IPS-18a (cell line): ENCODE measurements around the gene MUC4.
"Not testable (repeated sequence)": the region's sequence is repeated elsewhere in the genome, so short reads cannot be mapped to it uniquely, and the experiment has no call there.

Experiments used
- H3K27ac ChIP-seq: one replicate; pipeline ENCODE4 v1.5.1; 2013; ENCODE audit warnings: low read length
- H3K27me3 ChIP-seq: one replicate; pipeline ENCODE4 v1.6.1; 2013; ENCODE audit warnings: mild to moderate bottlenecking, low read length; ENCODE audit not compliant: control insufficient read depth, insufficient read depth
- H3K36me3 ChIP-seq: one replicate; pipeline ENCODE4 v1.6.1; 2013; ENCODE audit warnings: low read depth, low read length; ENCODE audit not compliant: control insufficient read depth
- H3K4me1 ChIP-seq: one replicate; pipeline ENCODE4 v1.6.1; 2013; ENCODE audit warnings: low read depth, low read length; ENCODE audit not compliant: control insufficient read depth
- H3K4me3 ChIP-seq: one replicate; pipeline ENCODE4 v1.5.1; 2013; ENCODE audit warnings: low read length
- H3K9ac ChIP-seq: one replicate; pipeline ENCODE4 v1.6.1; 2013; ENCODE audit warnings: mild to moderate bottlenecking, low read length, moderate library complexity
- H3K9me3 ChIP-seq: one replicate; pipeline ENCODE4 v1.6.1; 2013; ENCODE audit warnings: low read depth, low read length; ENCODE audit not compliant: control insufficient read depth

MUC4 gene

DNA sequence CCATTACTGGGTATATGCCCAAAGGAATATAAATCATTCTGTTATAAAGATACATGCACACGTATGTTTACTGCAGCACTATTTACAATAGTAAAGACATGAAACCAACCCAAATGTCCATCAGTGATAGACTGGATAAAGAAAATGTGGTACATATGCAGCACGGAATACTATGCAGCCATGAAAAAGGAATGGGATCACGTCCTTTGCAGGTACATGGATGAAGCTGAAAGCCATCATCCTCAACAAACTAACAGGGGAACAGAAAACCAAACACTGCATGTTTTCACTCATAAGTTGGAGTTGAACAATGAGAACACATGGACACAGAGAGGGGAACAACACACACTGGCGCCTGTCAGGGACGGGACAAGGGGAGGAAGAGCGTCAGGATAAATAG is 19.1 kb downstream of the MUC4 start:
- H3K4me1 ChIP-seq, H3K4me3 ChIP-seq, H3K9ac ChIP-seq, H3K27ac ChIP-seq, H3K27me3 ChIP-seq, H3K9me3 ChIP-seq, H3K36me3 ChIP-seq: not testable (repeated sequence)

DNA sequence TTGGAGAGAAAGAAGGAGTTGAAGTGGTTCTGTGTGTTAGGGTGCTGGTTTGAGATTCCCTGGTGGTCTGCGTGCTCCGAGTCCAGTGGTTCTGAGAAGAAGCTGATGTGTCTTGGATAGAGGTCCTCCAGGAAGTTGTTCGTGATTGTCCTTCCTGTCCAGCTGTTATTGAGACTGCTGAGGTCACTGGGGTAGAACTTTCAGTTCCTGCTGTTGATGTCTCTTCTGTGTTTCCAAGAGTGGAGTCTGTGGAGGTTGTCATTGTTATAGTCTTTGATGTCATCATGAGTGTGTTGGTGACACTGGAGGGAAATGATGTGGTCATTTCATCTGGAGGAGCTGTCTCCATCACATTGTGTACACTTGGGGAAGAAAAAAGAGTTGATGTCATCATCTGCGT is 20.8 kb downstream of the MUC4 start:
- no peak overlapping the region for H3K9ac ChIP-seq
- no peak overlapping the region for H3K4me3 ChIP-seq
- no peak overlapping the region for H3K27ac ChIP-seq
- no peaks in the 10 kb centered on the region for H3K4me1 ChIP-seq
- no peaks in the 10 kb centered on the region for H3K9me3 ChIP-seq
- H3K36me3 ChIP-seq: no peaks in the 10 kb centered on the region
- no peaks in the 10 kb centered on the region for H3K27me3 ChIP-seq

DNA sequence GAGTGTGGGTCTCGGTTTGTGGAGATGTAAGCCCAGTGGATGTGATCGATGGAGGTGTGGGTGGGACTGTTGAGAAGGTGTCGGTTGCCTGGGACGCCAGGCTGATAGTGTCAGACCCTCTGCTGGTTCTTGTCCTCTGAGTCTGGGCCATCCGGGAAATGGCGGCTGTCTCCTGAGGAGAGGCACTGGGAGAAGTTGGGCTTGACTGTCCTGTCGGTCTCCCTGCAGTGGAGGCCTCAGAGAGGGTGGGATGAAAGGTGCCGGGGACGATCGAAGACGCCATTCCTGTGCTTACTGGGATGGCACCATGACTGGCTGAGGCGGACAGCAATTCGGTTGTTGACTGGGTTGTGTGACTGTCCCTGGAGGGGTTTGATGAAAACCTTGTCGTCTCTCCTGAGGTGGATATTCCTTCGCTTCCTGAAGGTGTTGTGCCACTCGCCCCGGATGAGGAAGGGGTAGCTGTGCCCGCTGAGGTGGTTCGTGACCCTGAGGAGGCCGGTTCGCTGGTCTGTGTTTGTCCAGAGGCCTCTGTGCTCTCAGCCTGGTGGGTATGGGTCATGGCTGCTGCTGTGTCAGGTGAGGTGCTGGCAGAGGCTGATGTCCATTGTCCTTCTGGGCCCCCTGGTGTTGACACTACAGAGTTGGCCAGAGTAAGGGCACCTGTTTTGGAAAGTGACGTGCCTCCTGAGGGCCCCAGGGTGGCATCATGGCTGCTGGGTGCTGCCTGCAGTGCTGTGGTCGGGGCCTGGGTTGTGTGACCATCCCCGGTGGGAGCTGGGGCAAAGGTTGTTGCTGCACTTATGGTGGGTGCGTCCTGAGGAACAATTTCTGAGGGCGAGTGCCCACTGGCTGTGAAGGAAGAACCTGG is 22.8 kb downstream of the MUC4 start:
- no peak overlapping the region for H3K27ac ChIP-seq
- no peaks in the 10 kb centered on the region for H3K4me1 ChIP-seq
- no peaks in the 10 kb centered on the region for H3K27me3 ChIP-seq
- H3K4me3 ChIP-seq: no peak overlapping the region
- no peaks in the 10 kb centered on the region for H3K9me3 ChIP-seq
- H3K9ac ChIP-seq: no peak overlapping the region
- H3K36me3 ChIP-seq: no peaks in the 10 kb centered on the region

DNA sequence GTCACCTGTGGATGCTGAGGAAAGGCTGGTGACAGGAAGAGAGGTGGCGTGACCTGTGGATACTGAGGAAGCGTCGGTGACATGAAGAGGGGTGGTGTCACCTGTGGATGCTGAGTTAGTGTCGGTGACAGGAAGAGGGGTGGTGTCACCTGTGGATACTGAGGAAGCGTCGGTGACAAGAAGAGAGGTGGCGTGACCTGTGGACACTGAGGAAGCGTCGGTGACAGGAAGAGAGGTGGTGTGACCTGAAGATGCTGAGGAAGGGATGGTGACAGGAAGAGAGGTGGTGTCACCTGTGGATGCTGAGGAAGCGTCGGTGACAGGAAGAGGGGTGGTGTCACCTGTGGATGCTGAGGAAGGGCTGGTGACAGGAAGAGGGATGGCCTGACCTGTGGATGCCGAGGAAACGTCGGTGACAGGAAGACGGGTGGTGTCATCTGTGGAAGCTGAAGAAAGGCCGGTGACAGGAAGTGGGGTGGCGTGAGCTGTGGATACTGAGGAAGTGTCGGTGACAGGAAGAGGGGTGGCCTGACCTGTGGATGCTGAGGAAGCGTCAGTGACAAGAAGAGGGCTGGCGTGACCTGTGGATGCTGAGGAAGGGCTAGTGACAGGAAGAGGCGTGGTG is 25.8 kb downstream of the MUC4 start:
- H3K36me3 ChIP-seq, H3K4me1 ChIP-seq, H3K9me3 ChIP-seq, H3K4me3 ChIP-seq, H3K9ac ChIP-seq, H3K27ac ChIP-seq, H3K27me3 ChIP-seq: not testable (repeated sequence)

DNA sequence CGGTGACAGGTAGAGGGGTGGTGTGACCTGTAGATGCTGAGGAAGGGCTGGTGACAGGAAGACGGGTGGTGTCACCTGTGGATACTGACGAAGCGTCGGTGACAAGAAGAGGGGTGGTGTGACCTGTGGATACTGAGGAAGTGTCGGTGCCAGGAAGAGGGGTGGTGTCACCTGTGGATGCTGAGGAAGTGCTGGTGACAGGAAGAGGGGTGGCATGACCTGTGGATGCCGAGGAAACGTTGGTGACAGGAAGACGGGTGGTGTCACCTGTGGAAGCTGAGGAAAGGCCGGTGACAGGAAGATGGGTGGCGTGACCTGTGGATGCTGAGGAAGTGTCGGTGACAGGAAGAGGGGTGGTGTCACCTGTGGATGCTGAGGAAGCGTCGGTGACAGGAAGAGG is 27.7 kb downstream of the MUC4 start:
- H3K27ac ChIP-seq, H3K9ac ChIP-seq, H3K9me3 ChIP-seq, H3K4me1 ChIP-seq, H3K36me3 ChIP-seq, H3K4me3 ChIP-seq, H3K27me3 ChIP-seq: not testable (repeated sequence)

DNA sequence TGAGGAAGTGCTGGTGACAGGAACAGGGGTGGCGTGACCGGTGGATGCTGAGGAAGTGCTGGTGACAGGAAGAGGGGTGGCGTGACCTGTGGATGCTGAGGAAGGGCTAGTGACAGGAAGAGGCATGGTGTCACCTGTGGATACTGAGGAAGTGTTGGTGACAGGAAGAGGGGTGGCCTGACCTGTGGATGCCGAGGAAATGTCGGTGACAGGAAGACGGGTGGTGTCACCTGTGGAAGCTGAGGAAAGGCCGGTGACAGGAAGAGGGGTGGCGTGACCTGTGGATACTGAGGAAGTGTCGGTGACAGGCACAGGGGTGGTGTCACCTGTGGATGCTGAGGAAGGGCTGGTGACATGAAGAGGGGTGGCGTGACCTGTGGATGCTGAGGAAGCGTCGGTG is 30.5 kb downstream of the MUC4 start:
- not testable (repeated sequence) for H3K27me3 ChIP-seq, H3K27ac ChIP-seq, H3K4me3 ChIP-seq, H3K9ac ChIP-seq, H3K4me1 ChIP-seq, H3K9me3 ChIP-seq, H3K36me3 ChIP-seq

DNA sequence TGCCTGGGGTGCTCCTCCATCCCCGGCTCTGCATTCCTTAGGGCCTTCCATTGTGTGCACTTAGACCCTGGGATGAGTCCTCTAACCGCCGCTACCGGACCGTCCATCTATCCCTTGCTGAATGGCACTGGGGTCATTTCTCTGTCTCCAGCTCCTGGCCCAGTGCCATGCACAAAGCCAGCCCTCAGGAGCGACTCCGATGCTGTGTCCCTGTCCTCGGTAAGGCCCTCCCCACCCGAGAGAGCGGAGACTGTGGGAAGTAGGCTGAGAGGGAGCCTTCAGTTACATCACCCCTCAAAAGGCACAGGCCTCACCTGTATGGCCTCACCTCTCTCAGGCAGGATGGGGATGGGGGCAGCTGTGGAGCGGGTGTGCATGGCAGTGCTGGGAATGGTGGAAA is 33.8 kb downstream of the MUC4 start:
- Histone ChIP-seq H3K4me1 (no peaks in the 10 kb centered on the region), H3K4me3 (no peak overlapping the region)

DNA sequence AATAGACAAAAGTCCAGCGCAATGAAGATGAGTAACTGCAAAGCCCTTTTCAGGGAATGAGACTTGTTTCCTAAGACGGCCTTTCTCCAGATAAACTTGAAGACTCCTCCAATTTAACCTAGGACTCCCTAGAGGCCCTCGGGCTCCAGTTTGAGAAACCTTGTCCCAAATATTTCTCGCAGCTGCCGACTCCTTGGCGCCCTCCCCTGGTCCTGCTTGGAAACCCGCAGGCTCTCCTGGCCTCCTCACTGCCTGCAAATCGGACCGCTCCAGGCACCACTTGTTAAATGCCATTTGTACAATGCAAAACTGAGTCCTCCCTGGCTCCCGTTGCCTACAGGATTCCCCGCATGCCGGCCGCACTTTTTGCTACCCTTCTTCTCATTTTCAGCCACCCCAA is 36.8 kb downstream of the MUC4 start:
- H3K9ac ChIP-seq: no peak overlapping the region
- H3K4me1 ChIP-seq: no peaks in the 10 kb centered on the region
- no peak overlapping the region for H3K4me3 ChIP-seq
- H3K27me3 ChIP-seq: no peaks in the 10 kb centered on the region
- no peaks in the 10 kb centered on the region for H3K9me3 ChIP-seq
- no peak overlapping the region for H3K27ac ChIP-seq
- no peaks in the 10 kb centered on the region for H3K36me3 ChIP-seq

More for the DNA sequence above, 33.8 kb downstream of the MUC4 start:
- no peaks in the 10 kb centered on the region for H3K27me3 ChIP-seq
- no peaks in the 10 kb centered on the region for H3K36me3 ChIP-seq
- no peaks in the 10 kb centered on the region for H3K9me3 ChIP-seq
- H3K27ac ChIP-seq: no peak overlapping the region
- H3K9ac ChIP-seq: no peak overlapping the region

DNA sequence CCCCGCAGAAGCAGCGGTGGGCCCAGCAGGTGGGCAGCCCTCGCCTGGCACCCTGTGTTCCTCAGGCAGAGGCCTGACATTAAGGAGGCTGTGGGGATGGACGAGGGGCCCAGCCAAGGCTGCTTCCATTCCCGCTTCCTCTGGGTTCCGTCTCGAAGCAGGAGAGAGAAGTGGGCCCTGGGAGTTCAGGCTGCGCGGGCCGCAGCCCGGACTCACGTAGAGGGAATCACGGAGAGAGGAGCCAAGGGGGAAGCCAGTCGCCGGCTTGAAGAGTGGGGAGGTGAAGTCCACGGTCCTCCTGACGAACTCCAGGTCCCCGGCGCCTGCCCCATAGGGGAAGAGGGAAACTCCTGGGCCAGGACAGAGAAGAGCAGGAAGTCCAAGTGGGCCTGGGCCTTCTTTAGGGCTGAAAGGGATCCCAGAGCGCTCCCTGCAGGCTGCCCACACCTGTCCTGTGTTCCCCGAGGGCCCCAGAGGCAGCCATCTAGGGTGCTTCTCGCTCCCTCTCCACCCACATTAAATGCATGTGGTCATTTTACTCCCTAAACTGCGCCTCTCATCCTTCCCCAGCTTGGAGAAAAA is 37.7 kb downstream of the MUC4 start:
- no peak overlapping the region for H3K9ac ChIP-seq
- H3K4me1 ChIP-seq: no peaks in the 10 kb centered on the region
- H3K4me3 ChIP-seq: no peak overlapping the region
- no peaks in the 10 kb centered on the region for H3K36me3 ChIP-seq
- no peaks in the 10 kb centered on the region for H3K27me3 ChIP-seq
- no peak overlapping the region for H3K27ac ChIP-seq
- no peaks in the 10 kb centered on the region for H3K9me3 ChIP-seq

DNA sequence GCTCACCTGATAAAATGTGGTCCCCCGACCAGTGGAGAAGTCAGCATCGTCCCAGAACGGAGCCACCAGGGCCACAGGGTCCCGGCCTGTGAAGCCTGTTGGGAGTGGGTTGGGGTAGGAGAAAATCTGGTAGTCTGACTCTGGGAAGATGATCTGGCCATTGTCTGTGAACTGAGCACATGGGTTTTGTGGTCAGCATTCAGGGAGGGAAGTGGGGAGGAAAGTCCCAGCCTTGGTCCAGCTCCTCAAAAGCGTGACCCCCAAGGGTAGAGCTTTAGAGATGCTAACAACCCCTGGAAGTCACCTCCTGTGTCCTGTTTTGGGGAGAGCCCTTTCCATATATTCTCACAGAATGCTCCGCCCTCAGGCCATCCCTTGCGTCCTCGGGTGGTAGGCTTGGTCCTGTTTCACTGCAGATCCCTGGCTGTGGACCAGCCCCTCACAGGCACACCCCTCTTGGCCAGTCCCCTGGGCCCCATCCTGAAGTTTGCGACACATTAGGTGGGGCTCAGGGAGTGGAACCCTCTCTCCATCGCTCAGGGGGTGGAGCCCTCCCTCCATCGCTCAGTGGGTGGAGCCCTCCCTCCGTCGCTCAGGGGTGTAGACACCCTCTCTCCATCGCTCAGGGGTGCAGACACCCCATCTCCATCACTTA is 40.0 kb downstream of the MUC4 start:
- H3K27ac ChIP-seq: no peak overlapping the region
- H3K9me3 ChIP-seq: no peaks in the 10 kb centered on the region
- H3K4me1 ChIP-seq: no peaks in the 10 kb centered on the region
- H3K36me3 ChIP-seq: no peaks in the 10 kb centered on the region
- H3K27me3 ChIP-seq: no peaks in the 10 kb centered on the region
- H3K4me3 ChIP-seq: no peak overlapping the region
- H3K9ac ChIP-seq: no peak overlapping the region

DNA sequence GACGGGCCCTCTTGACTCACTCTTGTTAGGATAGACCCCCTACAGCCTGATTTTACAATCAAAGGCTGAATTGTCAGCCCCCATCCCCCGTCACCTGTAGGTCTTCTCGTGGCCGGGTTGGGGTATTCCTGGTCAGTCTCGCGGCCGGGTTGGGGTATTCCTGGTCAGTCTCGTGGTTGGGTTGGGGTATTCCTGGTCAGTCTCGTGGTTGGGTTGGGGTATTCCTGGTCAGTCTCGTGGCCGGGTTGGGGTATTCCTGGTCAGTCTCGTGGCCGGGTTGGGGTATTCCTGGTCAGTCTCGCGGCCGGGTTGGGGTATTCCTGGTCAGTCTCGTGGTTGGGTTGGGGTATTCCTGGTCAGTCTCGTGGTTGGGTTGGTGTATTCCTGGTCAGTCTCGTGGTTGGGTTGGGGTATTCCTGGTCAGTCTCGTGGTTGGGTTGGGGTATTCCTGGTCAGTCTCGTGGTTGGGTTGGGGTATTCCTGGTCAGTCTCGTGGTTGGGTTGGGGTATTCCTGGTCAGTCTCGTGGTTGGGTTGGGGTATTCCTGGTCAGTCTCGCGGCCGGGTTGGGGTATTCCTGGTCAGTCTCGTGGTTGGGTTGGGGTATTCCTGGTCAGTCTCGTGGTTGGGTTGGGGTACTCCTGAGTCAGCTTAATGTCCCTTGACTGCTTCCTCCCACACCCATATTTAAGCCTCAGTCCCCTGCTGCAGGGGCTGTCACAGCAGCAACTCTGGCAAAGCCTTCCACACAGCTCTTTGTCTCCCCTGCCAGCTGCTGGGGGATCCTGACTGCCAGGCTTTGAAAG is 40.7 kb downstream of the MUC4 start:
- H3K4me1 ChIP-seq, H3K36me3 ChIP-seq, H3K9me3 ChIP-seq, H3K9ac ChIP-seq, H3K27ac ChIP-seq, H3K4me3 ChIP-seq, H3K27me3 ChIP-seq: not testable (repeated sequence)
